GM19372 (cell line): ENCODE measurements around the gene THY1.

Experiments
- ATAC-seq: cut with Tn5 transposase; IDR thresholded peaks from one replicate; pipeline ENCODE4 v1.9.1; 2021; ENCODE audit warnings: mild to moderate bottlenecking, low read depth, moderate library complexity; ENCODE audit not compliant: unreplicated experiment

THY1 gene

GRCh38 chr11:119372260-119373058, 50.5 kb downstream of the THY1 start:
- no peak for ATAC-seq

GRCh38 chr11:119371778-119372182, 51.2 kb downstream of the THY1 start:
- ATAC-seq, result no peak

GRCh38 chr11:119371067-119371601, 51.8 kb downstream of the THY1 start:
- ATAC-seq, result no peak

- ATAC-seq, result no peak
These were observed 52.4 kb downstream of the THY1 start for GRCh38 chr11:119370486-119371046.

- ATAC-seq, result no peak
These were observed 53.6 kb downstream of the THY1 start for GRCh38 chr11:119369132-119369925.

- no peak for ATAC-seq
These were observed 54.6 kb downstream of the THY1 start for GRCh38 chr11:119368121-119369034.

- ATAC-seq, result no peak
These were observed 55.3 kb downstream of the THY1 start for GRCh38 chr11:119367661-119368120.
